ENCODE data around the gene ADARB1. TPM values are rescaled to one million over a fixed set of nuclear protein-coding genes. Genes with fewer than 3 reads are reported as not detected.

ADARB1 gene
- total and polyA plus RNA-seq, 8 donors: 3.2 to 33.9 (median 9.4) TPM

- no peak for DNase-seq
- no peak overlapping the region for H3K4me3 ChIP-seq
- no peak overlapping the region for H3K27ac ChIP-seq
- WGBS, 5 donors: 68 to 87% (median 78%) methylated on average over 4 of the region's 4 CpGs
- H3K36me3 ChIP-seq: no peaks in the 10 kb centered on the region
- H3K27me3 ChIP-seq: no peaks in the 10 kb centered on the region
- TF ChIP-seq POLR2AphosphoS5 (IDR thresholded peaks at IDR 0.05) (no peak), CTCF (IDR thresholded peaks at IDR 0.05) (no peak), POLR2A (IDR thresholded peaks at IDR 0.05) (no peak), EP300 (IDR thresholded peaks at IDR 0.05) (no peak)
- H3K4me1 ChIP-seq: peaks cover 12 to 76% (median 36%) of the 10 kb centered on the region in 4 donors
- intact Hi-C loops (cut with DNase I; ENCODE audit: low total_unique reads): no loop called here
- H3K9me3 ChIP-seq: no peaks in the 10 kb centered on the region
These were observed 16.6 kb downstream of the ADARB1 start for GRCh38 chr21:45090966-45091365.

GRCh38 chr21:45091550-45092322, 17.4 kb downstream of the ADARB1 start:
- intact Hi-C loops (cut with DNase I; ENCODE audit: low total_unique reads): no loop called here
- Histone ChIP-seq H3K9me3 (no peaks in the 10 kb centered on the region), H3K4me3 (no peak overlapping the region), H3K27me3 (no peaks in the 10 kb centered on the region), H3K27ac (peak overlapping the region in 2 of 5 donors; percentile 36 to 65), H3K36me3 (no peaks in the 10 kb centered on the region), H3K4me1 (peaks cover 14 to 76% (median 41%) of the 10 kb centered on the region in 4 donors)
- 56 to 75% (median 69%) methylated on average over 7 of the region's 7 CpGs for WGBS, 5 donors
- no peak for TF ChIP-seq POLR2AphosphoS5 (IDR thresholded peaks at IDR 0.05)
- no peak for TF ChIP-seq CTCF (IDR thresholded peaks at IDR 0.05)
- no peak for TF ChIP-seq EP300 (IDR thresholded peaks at IDR 0.05)
- TF ChIP-seq POLR2A (IDR thresholded peaks at IDR 0.05): no peak
- peak in 1 of 2 donors; percentile 48 for DNase-seq

DNA sequence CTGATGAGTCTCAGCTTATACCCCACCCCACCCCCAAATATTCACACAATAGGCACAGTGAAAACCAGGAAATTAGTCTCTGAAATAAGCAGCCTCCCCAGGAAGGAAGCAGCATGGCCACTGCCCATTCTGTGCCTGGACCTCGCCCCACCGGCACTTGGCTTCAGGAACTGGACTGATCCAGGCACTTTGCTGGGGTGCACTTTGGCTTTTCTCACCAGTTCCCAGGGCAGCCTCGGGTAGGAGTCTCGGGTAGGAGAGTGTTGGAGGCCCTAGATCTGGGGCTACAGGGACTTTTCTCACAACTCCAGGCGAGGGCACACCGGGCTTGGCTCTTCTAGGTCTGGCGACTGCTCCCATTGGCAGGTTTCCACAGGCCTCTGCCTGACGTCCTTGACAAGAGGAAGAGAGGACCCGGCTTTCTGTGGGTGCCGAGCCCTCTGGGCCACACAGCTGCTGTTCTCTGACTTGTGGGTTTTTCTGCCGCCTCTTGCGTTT, 18.7 kb downstream of the ADARB1 start:
- WGBS, 5 donors: 55 to 69% (median 56%) methylated on average over 10 to 12 of the region's 12 CpGs
- no peaks in the 10 kb centered on the region for H3K36me3 ChIP-seq
- intact Hi-C loops (cut with DNase I; ENCODE audit: low total_unique reads): no loop called here
- H3K27me3 ChIP-seq: no peaks in the 10 kb centered on the region
- peaks cover 14 to 74% (median 42%) of the 10 kb centered on the region in 4 donors for H3K4me1 ChIP-seq
- H3K27ac ChIP-seq: peak overlapping the region in 4 of 5 donors; percentile 46 to 68 (median 64)
- H3K4me3 ChIP-seq: no peak overlapping the region
- TF ChIP-seq POLR2AphosphoS5 (IDR thresholded peaks at IDR 0.05) (no peak), CTCF (IDR thresholded peaks at IDR 0.05) (no peak), EP300 (IDR thresholded peaks at IDR 0.05) (no peak), POLR2A (IDR thresholded peaks at IDR 0.05) (no peak)
- peak in 1 of 2 donors; percentile 43 for DNase-seq
- no peaks in the 10 kb centered on the region for H3K9me3 ChIP-seq

- TF ChIP-seq POLR2AphosphoS5 (IDR thresholded peaks at IDR 0.05) (no peak), EP300 (IDR thresholded peaks at IDR 0.05) (no peak), POLR2A (IDR thresholded peaks at IDR 0.05) (no peak), CTCF (IDR thresholded peaks at IDR 0.05) (no peak)
- Histone ChIP-seq H3K27me3 (no peaks in the 10 kb centered on the region), H3K4me3 (no peak overlapping the region), H3K4me1 (peaks cover 14 to 87% (median 48%) of the 10 kb centered on the region in 4 donors), H3K36me3 (no peaks in the 10 kb centered on the region), H3K9me3 (no peaks in the 10 kb centered on the region), H3K27ac (no peak overlapping the region)
- no peak for DNase-seq
- WGBS, 5 donors: 72 to 85% (median 80%) methylated on average over 6 to 7 of the region's 7 CpGs
- intact Hi-C loops (cut with DNase I; ENCODE audit: low total_unique reads): no loop called here
These were observed 20.0 kb downstream of the ADARB1 start for GRCh38 chr21:45094412-45094811.

Measured in stomach (tissue), 9 donors.